ENCODE measurements around the gene STK11. TPM values are rescaled to one million over a fixed set of nuclear protein-coding genes. Genes with fewer than 3 reads are reported as not detected.
A peak's percentile ranks its signal among the peaks of the same experiment; 100 is the strongest.

STK11 gene
- total RNA-seq, 5 donors from 2014 or later (not counting 1 experiment from before 2014, with no cell fraction given): 70.2 to 115 (median 99.5) TPM

DNA sequence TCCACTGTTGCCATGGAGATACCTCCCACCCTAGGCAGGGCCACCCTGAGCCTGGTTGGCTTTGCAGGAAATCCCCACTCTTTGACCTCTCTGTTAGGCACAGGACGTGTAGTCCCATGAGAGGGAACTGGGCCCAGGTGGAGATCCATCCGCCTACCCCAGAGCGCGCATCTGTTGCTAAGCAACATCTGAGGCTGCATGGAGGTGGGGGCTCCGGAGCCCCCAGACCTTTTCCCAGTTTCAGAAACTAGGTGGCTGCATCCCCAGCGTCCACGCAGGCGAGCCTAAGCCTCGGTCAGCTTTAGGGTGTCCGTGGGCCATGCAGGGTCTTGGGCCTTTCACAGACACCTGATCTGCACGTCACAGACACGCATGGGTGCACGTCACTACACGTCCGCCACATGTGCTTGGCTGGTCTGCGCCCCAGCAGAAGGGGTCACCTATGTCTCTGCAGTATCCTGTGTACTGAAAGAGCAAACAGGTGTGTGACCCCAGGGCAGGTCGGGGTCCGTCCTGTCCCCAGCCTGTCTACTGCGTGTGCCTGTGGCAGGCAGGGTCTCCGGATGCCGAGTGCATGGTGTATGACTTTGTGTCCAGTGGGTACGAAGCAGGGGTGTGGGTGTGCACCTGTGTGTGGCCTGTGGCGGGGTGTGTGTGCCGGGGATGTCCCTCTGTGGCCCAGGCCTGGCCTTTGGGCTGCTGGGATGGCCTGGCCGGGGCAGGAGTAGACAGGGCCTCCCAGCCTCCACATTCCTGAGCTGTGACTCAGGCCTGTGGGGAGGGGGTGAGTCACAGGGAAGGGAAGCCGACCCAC lies 59.4 kb downstream of the STK11 start:
- DNase-seq (no peak), ATAC-seq (replicated peaks in 1 of 4) (no peak)
- H3K4me1 Mint-ChIP-seq: peaks cover 43 to 62% (median 43%) of the 10 kb centered on the region in 3 donors
- Histone ChIP-seq H3K36me3 (ENCODE audit: control insufficient read depth in 2 of 2, extremely low read depth in 1 of 2, insufficient read depth in 1 of 2, low read length in 1 of 2) (peaks cover 0 to 6% of the 10 kb centered on the region in 2 donors), H3K9me3 (no peaks in the 10 kb centered on the region), H3K4me1 (ENCODE audit: control insufficient read depth in 1 of 2, extremely low read depth in 1 of 2, insufficient read depth in 2 of 2, low read length in 2 of 2) (peaks cover 37 to 67% of the 10 kb centered on the region in 2 experiments), H3K4me3 (ENCODE audit: control insufficient read depth in 1 of 2, extremely low read depth in 1 of 2, low read length in 1 of 2) (no peak overlapping the region), H3K27ac (ENCODE audit: low read length) (peak overlapping the region; percentile 18), H3K27me3 (replicated peaks in 1 of 2; ENCODE audit: control insufficient read depth in 2 of 2, extremely low read depth in 1 of 2, insufficient read depth in 2 of 2, low read length in 1 of 2) (no peaks in the 10 kb centered on the region)
- ChIA-PET POLR2A (no interaction called here), CTCF (interaction anchor here (0.6 to 3.6 kb wide), 5 partner anchors 12 to 37 kb away, joined by 3 to 115 read pairs (median 4); no protein-coding TSS in a partner anchor)
- H3K9me3 Mint-ChIP-seq: no peaks in the 10 kb centered on the region
- H3K4me3 Mint-ChIP-seq: peak overlapping the region; percentile 21 to 94 (median 62)
- 94% methylated on average over 19 of the region's 26 CpGs for WGBS (ENCODE audit: insufficient coverage)
- H3K27ac Mint-ChIP-seq: peak overlapping the region; percentile 63 to 87
- H3K36me3 Mint-ChIP-seq: peaks cover 3% of the 10 kb centered on the region
- no peaks in the 10 kb centered on the region for H3K27me3 Mint-ChIP-seq

DNA sequence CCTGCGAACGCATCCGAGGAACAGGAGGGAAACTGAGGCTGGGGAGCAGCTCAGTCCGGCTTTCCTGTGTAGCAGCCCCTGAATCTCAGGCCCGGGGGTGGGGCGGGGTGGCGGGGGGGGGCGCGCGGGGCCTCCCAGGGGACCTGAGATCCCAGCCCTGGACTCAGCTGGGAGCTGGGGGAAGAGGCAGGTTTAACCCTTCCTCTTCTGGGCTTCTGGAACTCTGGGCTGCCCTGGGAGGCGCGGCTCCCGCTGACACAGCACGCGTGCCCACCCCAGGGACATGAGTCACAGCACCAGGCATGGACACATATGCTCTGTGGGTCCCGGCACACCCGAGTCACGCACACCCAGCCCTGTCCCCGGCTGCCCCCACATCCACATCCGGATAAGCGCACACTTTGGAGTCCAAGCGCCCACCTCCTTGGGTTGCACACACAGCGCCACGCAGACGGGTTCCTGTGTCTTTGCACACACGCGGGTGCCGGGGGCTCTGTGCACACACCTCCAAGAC lies 60.1 kb downstream of the STK11 start:
- Histone ChIP-seq H3K27ac (ENCODE audit: low read length) (peak overlapping the region; percentile 37), H3K4me3 (ENCODE audit: control insufficient read depth in 1 of 2, extremely low read depth in 1 of 2, low read length in 1 of 2) (peak overlapping the region; percentile 29 to 42), H3K36me3 (ENCODE audit: control insufficient read depth in 2 of 2, extremely low read depth in 1 of 2, insufficient read depth in 1 of 2, low read length in 1 of 2) (peaks cover 3 to 6% of the 10 kb centered on the region in 2 donors), H3K27me3 (replicated peaks in 1 of 2; ENCODE audit: control insufficient read depth in 2 of 2, extremely low read depth in 1 of 2, insufficient read depth in 2 of 2, low read length in 1 of 2) (no peaks in the 10 kb centered on the region), H3K4me1 (ENCODE audit: control insufficient read depth in 1 of 2, extremely low read depth in 1 of 2, insufficient read depth in 2 of 2, low read length in 2 of 2) (peaks cover 42 to 67% of the 10 kb centered on the region in 2 experiments), H3K9me3 (no peaks in the 10 kb centered on the region)
- ATAC-seq (replicated peaks in 1 of 4) (peak in 2 of 4 experiments; percentile 1 to 2), DNase-seq (peak in 6 of 35 experiments; percentile 27 to 65 (median 34))
- H3K27me3 Mint-ChIP-seq: no peaks in the 10 kb centered on the region
- ChIA-PET POLR2A (no interaction called here), CTCF (interaction anchor here (0.6 to 3.6 kb wide), 5 partner anchors 12 to 38 kb away, joined by 3 to 115 read pairs (median 4); no protein-coding TSS in a partner anchor)
- H3K4me3 Mint-ChIP-seq: peak overlapping the region; percentile 54 to 94 (median 65)
- H3K4me1 Mint-ChIP-seq: peaks cover 47 to 68% (median 49%) of the 10 kb centered on the region in 3 donors
- H3K27ac Mint-ChIP-seq: peak overlapping the region; percentile 75 to 83
- WGBS (ENCODE audit: insufficient coverage): 30% methylated on average over 17 of the region's 28 CpGs
- H3K9me3 Mint-ChIP-seq: no peaks in the 10 kb centered on the region
- H3K36me3 Mint-ChIP-seq: peaks cover 7% of the 10 kb centered on the region

DNA sequence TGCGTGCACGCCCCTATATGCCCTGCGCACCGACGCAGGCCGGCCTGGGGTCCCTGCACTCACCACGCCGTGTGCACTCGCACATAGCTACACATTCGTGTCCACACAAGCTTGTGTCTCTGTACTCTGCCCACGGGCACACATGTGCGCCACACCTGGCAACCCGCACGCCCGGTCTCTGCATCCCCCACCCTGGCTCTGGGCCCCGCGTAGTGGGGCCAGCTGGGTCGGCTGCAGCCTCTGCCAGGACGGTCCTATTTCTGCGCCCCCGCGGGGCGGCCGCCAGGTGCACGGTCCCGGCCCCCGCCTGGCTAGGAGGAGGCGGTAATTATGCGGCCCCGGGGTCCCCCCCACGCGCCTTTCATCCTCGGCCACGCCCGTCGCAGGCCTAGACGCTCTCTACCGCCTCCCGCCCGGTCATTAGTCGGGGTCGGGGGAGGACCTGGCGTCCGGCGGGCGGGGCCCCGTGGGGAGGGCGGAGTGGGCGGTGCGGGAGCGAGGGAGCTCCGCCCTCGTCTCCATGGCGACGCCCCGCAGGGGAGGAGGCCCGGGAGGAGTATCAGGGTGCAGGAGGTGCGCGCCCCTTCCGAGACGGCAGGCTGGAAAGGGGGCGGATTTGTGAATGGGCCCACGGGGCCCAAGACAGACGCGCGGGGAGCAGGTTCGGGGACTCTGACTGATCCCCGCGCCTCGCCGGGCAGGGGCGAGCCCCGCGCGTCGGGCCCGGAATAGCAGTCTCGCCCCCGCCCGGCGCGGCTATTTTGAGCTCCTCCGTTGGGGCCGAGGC lies 60.7 kb downstream of the STK11 start:
- ChIA-PET POLR2A (interaction anchor here in 1 of 2 donors (1.3 kb wide), 1 partner anchor 22 kb away, joined by 13 read pairs; no protein-coding TSS in a partner anchor), CTCF (interaction anchor here (0.6 to 3.6 kb wide), 9 partner anchors 8 to 559 kb away, joined by 3 to 115 read pairs (median 5); no protein-coding TSS in a partner anchor)
- Mint-ChIP-seq H3K4me1 (peaks cover 52 to 73% (median 52%) of the 10 kb centered on the region in 3 donors), H3K27ac (peak overlapping the region; percentile 75 to 83), H3K36me3 (peaks cover 14% of the 10 kb centered on the region), H3K9me3 (no peaks in the 10 kb centered on the region), H3K27me3 (no peaks in the 10 kb centered on the region), H3K4me3 (peak overlapping the region; percentile 54 to 94 (median 65))
- peak; percentile 38 to 46 (median 41) for ATAC-seq (replicated peaks in 1 of 4)
- peaks cover 46 to 70% of the 10 kb centered on the region in 2 experiments for H3K4me1 ChIP-seq (ENCODE audit: control insufficient read depth in 1 of 2, extremely low read depth in 1 of 2, insufficient read depth in 2 of 2, low read length in 2 of 2)
- WGBS (ENCODE audit: insufficient coverage): 5% methylated on average over 83 of the region's 84 CpGs
- DNase-seq: peak in 33 of 35 experiments; percentile 44 to 89 (median 63)
- H3K4me3 ChIP-seq (ENCODE audit: control insufficient read depth in 1 of 2, extremely low read depth in 1 of 2, low read length in 1 of 2): peak overlapping the region; percentile 42 to 47
- peak overlapping the region; percentile 37 for H3K27ac ChIP-seq (ENCODE audit: low read length)
- no peaks in the 10 kb centered on the region for H3K27me3 ChIP-seq (replicated peaks in 1 of 2; ENCODE audit: control insufficient read depth in 2 of 2, extremely low read depth in 1 of 2, insufficient read depth in 2 of 2, low read length in 1 of 2)
- no peaks in the 10 kb centered on the region for H3K9me3 ChIP-seq
- peaks cover 6 to 9% of the 10 kb centered on the region in 2 donors for H3K36me3 ChIP-seq (ENCODE audit: control insufficient read depth in 2 of 2, extremely low read depth in 1 of 2, insufficient read depth in 1 of 2, low read length in 1 of 2)

DNA sequence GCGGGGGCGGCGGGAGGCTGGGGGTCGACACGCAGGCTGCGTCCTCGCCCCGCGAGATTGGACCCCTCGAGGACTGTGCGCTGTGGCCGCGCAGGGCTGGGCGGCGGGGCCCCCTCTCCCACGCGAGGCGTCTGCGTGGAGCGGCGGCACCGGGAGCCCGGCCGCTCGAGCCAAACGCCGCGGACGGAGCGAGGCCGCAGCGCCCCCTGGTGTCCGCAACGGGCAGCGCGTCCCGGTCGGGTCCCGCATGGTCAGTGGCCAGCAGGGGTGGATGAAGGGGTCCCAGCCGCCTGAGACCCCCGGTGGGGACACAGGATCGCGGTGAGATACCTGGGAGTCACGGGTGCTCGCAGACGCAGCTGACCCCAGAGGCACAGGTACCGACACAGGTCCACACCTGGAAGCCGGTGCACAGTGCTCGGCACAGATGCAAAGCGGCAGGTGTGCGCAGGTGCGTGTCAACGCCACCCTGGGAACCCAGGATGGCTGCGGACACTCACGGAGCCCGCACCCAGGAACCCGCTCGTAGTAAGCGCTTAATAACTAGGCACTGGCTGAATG lies 61.4 kb downstream of the STK11 start:
- ChIA-PET POLR2A (interaction anchor here (1.3 to 2.8 kb wide), 2 partner anchors 22 kb away, joined by 13 to 20 read pairs; no protein-coding TSS in a partner anchor), CTCF (interaction anchor here (0.6 to 3.6 kb wide), 6 partner anchors 8 to 559 kb away, joined by 3 to 115 read pairs (median 12); no protein-coding TSS in a partner anchor)
- Mint-ChIP-seq H3K4me3 (peak overlapping the region; percentile 34 to 94 (median 57)), H3K27me3 (no peaks in the 10 kb centered on the region), H3K9me3 (no peaks in the 10 kb centered on the region), H3K4me1 (peaks cover 52 to 73% (median 52%) of the 10 kb centered on the region in 3 donors), H3K27ac (peak overlapping the region; percentile 52 to 62), H3K36me3 (peaks cover 21% of the 10 kb centered on the region)
- ATAC-seq (replicated peaks in 1 of 4): peak; percentile 7 to 20 (median 18)
- Histone ChIP-seq H3K9me3 (no peaks in the 10 kb centered on the region), H3K4me3 (ENCODE audit: control insufficient read depth in 1 of 2, extremely low read depth in 1 of 2, low read length in 1 of 2) (peak overlapping the region; percentile 42 to 47), H3K27me3 (replicated peaks in 1 of 2; ENCODE audit: control insufficient read depth in 2 of 2, extremely low read depth in 1 of 2, insufficient read depth in 2 of 2, low read length in 1 of 2) (no peaks in the 10 kb centered on the region), H3K36me3 (ENCODE audit: control insufficient read depth in 2 of 2, extremely low read depth in 1 of 2, insufficient read depth in 1 of 2, low read length in 1 of 2) (peaks cover 6 to 16% of the 10 kb centered on the region in 2 donors), H3K27ac (ENCODE audit: low read length) (no peak overlapping the region), H3K4me1 (ENCODE audit: control insufficient read depth in 1 of 2, extremely low read depth in 1 of 2, insufficient read depth in 2 of 2, low read length in 2 of 2) (peaks cover 42 to 70% of the 10 kb centered on the region in 2 experiments)
- peak in 21 of 35 experiments; percentile 41 to 82 (median 60) for DNase-seq
- 1% methylated on average over 50 of the region's 59 CpGs for WGBS (ENCODE audit: insufficient coverage)

DNA sequence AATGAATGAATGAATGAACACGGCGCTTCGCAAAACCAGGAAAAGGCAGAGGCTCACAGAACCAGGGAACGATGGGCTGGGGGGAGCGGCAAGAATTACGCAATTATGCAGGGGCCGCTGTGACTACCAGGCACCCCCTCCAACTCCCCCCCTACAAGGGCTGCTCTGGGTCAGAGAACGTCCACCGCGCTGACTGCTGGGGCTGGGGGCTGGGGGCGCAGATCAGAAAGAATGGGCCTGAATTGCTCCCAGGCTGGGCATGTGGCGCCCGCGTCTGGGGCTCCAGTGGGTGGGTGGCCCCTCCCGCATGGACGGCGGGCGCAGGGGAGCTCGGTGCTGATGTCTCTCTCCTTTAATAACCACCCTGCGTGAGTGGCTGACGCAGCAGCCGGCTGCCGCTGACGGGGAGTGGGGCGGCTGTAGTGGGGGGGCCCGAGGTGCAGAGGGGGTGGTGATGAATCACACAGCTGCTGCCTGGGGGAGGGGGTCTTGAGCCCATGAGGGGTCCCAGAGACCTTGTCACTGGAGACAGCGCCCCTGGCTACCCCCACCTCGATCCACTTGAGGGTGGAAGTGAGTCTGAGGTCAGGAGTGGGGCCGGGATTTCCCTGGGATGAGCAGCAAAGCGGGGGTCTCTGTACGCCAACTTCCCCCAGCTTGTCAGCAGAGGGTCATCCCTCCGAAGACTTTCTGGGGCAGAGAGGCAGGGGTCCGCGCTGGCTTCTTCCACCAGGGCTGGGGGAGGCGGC lies 62.1 kb downstream of the STK11 start:
- H3K27ac ChIP-seq (ENCODE audit: low read length): no peak overlapping the region
- POLR2A ChIA-PET: interaction anchor here in 1 of 2 donors (2.8 kb wide), 1 partner anchor 23 kb away, joined by 20 read pairs; no protein-coding TSS in a partner anchor
- peak overlapping the region; percentile 52 to 62 for H3K27ac Mint-ChIP-seq

More for the DNA sequence above, 62.1 kb downstream of the STK11 start:
- peaks cover 55 to 75% (median 57%) of the 10 kb centered on the region in 3 donors for H3K4me1 Mint-ChIP-seq
- CTCF ChIA-PET: interaction anchor here (0.5 to 3.6 kb wide), 3 partner anchors 23 to 347 kb away, joined by 6 to 115 read pairs (median 28); no protein-coding TSS in a partner anchor
- peak overlapping the region; percentile 34 to 94 (median 57) for H3K4me3 Mint-ChIP-seq
- Histone ChIP-seq H3K27me3 (replicated peaks in 1 of 2; ENCODE audit: control insufficient read depth in 2 of 2, extremely low read depth in 1 of 2, insufficient read depth in 2 of 2, low read length in 1 of 2) (no peaks in the 10 kb centered on the region), H3K4me3 (ENCODE audit: control insufficient read depth in 1 of 2, extremely low read depth in 1 of 2, low read length in 1 of 2) (peak overlapping the region in 1 of 2 donors; percentile 17), H3K36me3 (ENCODE audit: control insufficient read depth in 2 of 2, extremely low read depth in 1 of 2, insufficient read depth in 1 of 2, low read length in 1 of 2) (peaks cover 6 to 23% of the 10 kb centered on the region in 2 donors), H3K9me3 (no peaks in the 10 kb centered on the region), H3K4me1 (ENCODE audit: control insufficient read depth in 1 of 2, extremely low read depth in 1 of 2, insufficient read depth in 2 of 2, low read length in 2 of 2) (peaks cover 37 to 70% of the 10 kb centered on the region in 2 experiments)
- WGBS (ENCODE audit: insufficient coverage): 42% methylated on average over 10 of the region's 35 CpGs
- no peaks in the 10 kb centered on the region for H3K27me3 Mint-ChIP-seq
- H3K9me3 Mint-ChIP-seq: no peaks in the 10 kb centered on the region
- no peak for ATAC-seq (replicated peaks in 1 of 4)
- DNase-seq: peak in 4 of 35 experiments; percentile 34 to 52 (median 48)
- peaks cover 25% of the 10 kb centered on the region for H3K36me3 Mint-ChIP-seq

Measured in T-cell (primary cell).